CD4-positive, alpha-beta T cell treated with Interleukin-15 for 4 hours (primary cell): Measurements from ENCODE around the gene ZMIZ2.
"Not testable (repeated sequence)": the region's sequence is repeated elsewhere in the genome, so short reads cannot be mapped to it uniquely, and the experiment has no call there.

Experiments
- DNase-seq: peaks from one replicate; pipeline ENCODE4 v3.0.0-alpha.2; 2020; ENCODE audit warnings: low spot score

ZMIZ2 gene

GRCh38 chr7:44775383-44776107 is 26.9 kb downstream of the ZMIZ2 start:
- no peak for DNase-seq

- no peak for DNase-seq
Observed at GRCh38 chr7:44776211-44776610, 27.6 kb downstream of the ZMIZ2 start.

GRCh38 chr7:44782460-44782859 is 33.8 kb downstream of the ZMIZ2 start:
- DNase-seq: no peak

- DNase-seq: no peak
Observed at GRCh38 chr7:44783407-44783806, 34.8 kb downstream of the ZMIZ2 start.

- DNase-seq: no peak
Observed at GRCh38 chr7:44784364-44784763, 35.7 kb downstream of the ZMIZ2 start.

- not testable (repeated sequence) for DNase-seq
Observed at GRCh38 chr7:44785218-44785617, 36.6 kb downstream of the ZMIZ2 start.

- no peak for DNase-seq
Observed at GRCh38 chr7:44787041-44787440, 38.4 kb downstream of the ZMIZ2 start.

GRCh38 chr7:44787762-44788161 is 39.1 kb downstream of the ZMIZ2 start:
- DNase-seq: no peak

GRCh38 chr7:44789990-44790389 is 41.3 kb downstream of the ZMIZ2 start:
- DNase-seq: no peak

GRCh38 chr7:44791278-44792219 is 42.9 kb downstream of the ZMIZ2 start:
- DNase-seq: no peak

GRCh38 chr7:44793919-44794318 is 45.3 kb downstream of the ZMIZ2 start:
- no peak for DNase-seq

GRCh38 chr7:44794331-44794730 is 45.7 kb downstream of the ZMIZ2 start:
- no peak for DNase-seq

- DNase-seq: peak; percentile 37
Observed at GRCh38 chr7:44796034-44796503, 47.4 kb downstream of the ZMIZ2 start.

GRCh38 chr7:44796504-44797328 is 48.1 kb downstream of the ZMIZ2 start, which contains the start of gene PPIA:
Gene PPIA (plus strand): TSS chr7:44796681. CDS start chr7:44796725, 44 bp downstream.
- peak; percentile 99 for DNase-seq

- peak; percentile 85 for DNase-seq
Observed at GRCh38 chr7:44797329-44798258, 48.9 kb downstream of the ZMIZ2 start.

GRCh38 chr7:44798649-44799305 is 50.1 kb downstream of the ZMIZ2 start:
- peak; percentile 31 for DNase-seq

GRCh38 chr7:44799939-44800338 is 51.3 kb downstream of the ZMIZ2 start:
- no peak for DNase-seq

GRCh38 chr7:44801890-44802289 is 53.2 kb downstream of the ZMIZ2 start:
- DNase-seq: no peak

- DNase-seq: no peak
Observed at GRCh38 chr7:44802418-44803025, 53.9 kb downstream of the ZMIZ2 start.
